Mesodermal cell (in vitro differentiated cells): Measurements from ENCODE around the gene CDKL5.

ENCODE experiments used
- H3K27ac ChIP-seq: 2 replicates; pipeline ENCODE4 v1.7.0; 2013; ENCODE audit warnings: mild to moderate bottlenecking, low read depth, low read length, moderate library complexity; ENCODE audit not compliant: severe bottlenecking
- H3K36me3 ChIP-seq: 2 replicates; pipeline ENCODE4 v1.7.1; 2013; ENCODE audit warnings: mild to moderate bottlenecking, low read length, moderate library complexity; ENCODE audit not compliant: control insufficient read depth, insufficient read depth
- H3K4me1 ChIP-seq: one replicate; pipeline ENCODE4 v1.7.1; 2013; ENCODE audit warnings: mild to moderate bottlenecking, low read length; ENCODE audit not compliant: insufficient read depth, control insufficient read depth, poor library complexity, severe bottlenecking
- H3K4me3 ChIP-seq: 2 replicates; pipeline ENCODE4 v1.7.0; 2013; ENCODE audit warnings: low read length, control low read depth, mild to moderate bottlenecking; ENCODE audit not compliant: insufficient read depth, poor library complexity, severe bottlenecking; ENCODE audit errors: extremely low read depth
- H3K9me3 ChIP-seq: 2 replicates; pipeline ENCODE4 v1.7.1; 2013; ENCODE audit warnings: mild to moderate bottlenecking, low read length, moderate library complexity; ENCODE audit not compliant: control insufficient read depth
- WGBS, 2 experiments: methylation state at CpG; one replicate each; pipeline ENCODE4 v1.1.5; 2013; ENCODE audit warnings: missing lambda C conversion rate in 2 of 2; ENCODE audit not compliant: insufficient coverage in 2 of 2; 5-methylcytosine and 5-hydroxymethylcytosine counted together

CDKL5 gene

GRCh38 chrX:18537524-18537923 is 112.1 kb downstream of the CDKL5 start:
- Histone ChIP-seq H3K36me3 (no peaks in the 10 kb centered on the region), H3K4me3 (no peak overlapping the region), H3K4me1 (no peaks in the 10 kb centered on the region), H3K27ac (no peak overlapping the region), H3K9me3 (no peaks in the 10 kb centered on the region)
- no CpG with 5 or more reads among the region's 1 CpG for WGBS, 2 experiments

DNA sequence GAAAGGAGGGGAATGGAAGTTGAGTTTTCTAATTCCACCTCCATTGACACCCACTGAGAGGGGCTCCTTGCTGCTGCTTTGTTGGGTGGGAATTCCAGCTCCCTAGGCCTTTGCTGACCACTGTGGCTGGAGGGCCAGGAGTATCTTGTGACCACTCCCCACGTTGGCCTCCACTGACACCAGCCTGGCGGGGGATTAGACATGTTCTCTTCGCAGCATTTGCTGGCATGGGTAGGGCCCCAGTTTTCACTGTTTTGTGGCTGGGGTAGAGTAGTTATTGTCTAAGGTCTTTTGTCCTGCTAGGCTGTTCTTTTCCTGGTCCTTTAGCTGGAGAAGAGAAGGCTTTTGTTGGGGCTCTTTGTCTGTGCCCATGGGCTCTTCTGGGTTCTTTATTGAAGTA is 116.7 kb downstream of the CDKL5 start:
- Histone ChIP-seq H3K4me1 (no peaks in the 10 kb centered on the region), H3K4me3 (no peak overlapping the region), H3K9me3 (no peaks in the 10 kb centered on the region), H3K36me3 (no peaks in the 10 kb centered on the region), H3K27ac (no peak overlapping the region)
- no CpG with 5 or more reads among the region's 3 CpGs for WGBS, 2 experiments

GRCh38 chrX:18542905-18543304 is 117.5 kb downstream of the CDKL5 start:
- 100% methylated on average over 1 of the region's 6 CpGs; no CpG with 5 or more reads in 1 of the 2 experiments for WGBS, 2 experiments
- Histone ChIP-seq H3K4me3 (no peak overlapping the region), H3K27ac (no peak overlapping the region), H3K4me1 (peaks cover 1% of the 10 kb centered on the region), H3K36me3 (no peaks in the 10 kb centered on the region), H3K9me3 (no peaks in the 10 kb centered on the region)

- WGBS, 2 experiments: no CpG with 5 or more reads among the region's 1 CpG
- Histone ChIP-seq H3K27ac (no peak overlapping the region), H3K4me1 (peaks cover 2% of the 10 kb centered on the region), H3K36me3 (no peaks in the 10 kb centered on the region), H3K4me3 (no peak overlapping the region), H3K9me3 (no peaks in the 10 kb centered on the region)
Observed at GRCh38 chrX:18543738-18544137, 118.3 kb downstream of the CDKL5 start.

DNA sequence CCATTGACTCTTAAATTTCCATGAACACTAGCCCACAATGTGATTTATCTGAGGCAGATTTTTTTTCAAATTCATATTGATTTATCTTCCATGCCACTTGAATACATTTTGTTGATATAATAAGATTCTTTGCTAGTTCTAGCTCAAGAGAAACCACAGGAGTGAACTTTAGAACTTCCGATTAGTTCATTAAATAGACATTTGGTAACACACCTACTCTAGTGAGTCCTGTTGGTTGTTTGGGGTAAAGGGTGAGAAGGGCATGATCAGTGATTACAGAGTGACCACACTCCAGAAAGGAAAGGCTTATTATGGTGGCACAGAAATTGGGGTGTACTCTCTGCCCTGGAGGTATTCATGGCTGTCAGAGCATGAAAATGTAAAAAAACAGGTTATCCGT is 120.4 kb downstream of the CDKL5 start:
- H3K36me3 ChIP-seq: no peaks in the 10 kb centered on the region
- peaks cover 2% of the 10 kb centered on the region for H3K4me1 ChIP-seq
- H3K9me3 ChIP-seq: no peaks in the 10 kb centered on the region
- WGBS, 2 experiments: no CpG with 5 or more reads among the region's 2 CpGs
- no peak overlapping the region for H3K4me3 ChIP-seq
- no peak overlapping the region for H3K27ac ChIP-seq

DNA sequence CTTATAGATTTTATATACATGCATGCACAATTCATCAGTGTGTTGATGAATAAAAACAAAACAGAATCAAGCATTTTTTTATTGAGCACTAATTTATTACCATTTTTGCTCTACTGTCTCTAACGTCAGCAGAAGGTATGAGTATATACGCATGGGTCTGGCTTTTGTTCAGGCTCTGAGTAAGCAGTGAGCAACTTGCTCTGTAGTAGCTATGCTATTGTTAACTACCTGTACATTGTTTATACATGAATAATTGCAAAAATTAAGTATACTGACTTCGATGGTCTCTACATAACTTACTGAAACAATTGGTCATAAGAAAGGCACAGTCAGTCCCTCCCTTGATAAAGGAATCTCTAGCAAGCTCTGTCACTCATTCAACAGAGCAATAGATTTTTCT is 123.6 kb downstream of the CDKL5 start:
- no peak overlapping the region for H3K27ac ChIP-seq
- H3K9me3 ChIP-seq: no peaks in the 10 kb centered on the region
- no CpG with 5 or more reads among the region's 3 CpGs for WGBS, 2 experiments
- H3K4me3 ChIP-seq: no peak overlapping the region
- H3K36me3 ChIP-seq: no peaks in the 10 kb centered on the region
- peaks cover 2% of the 10 kb centered on the region for H3K4me1 ChIP-seq

GRCh38 chrX:18549643-18550042 is 124.2 kb downstream of the CDKL5 start:
- WGBS, 2 experiments: no CpG with 5 or more reads among the region's 1 CpG
- Histone ChIP-seq H3K27ac (no peak overlapping the region), H3K4me3 (no peak overlapping the region), H3K4me1 (peaks cover 2% of the 10 kb centered on the region), H3K36me3 (no peaks in the 10 kb centered on the region), H3K9me3 (no peaks in the 10 kb centered on the region)

DNA sequence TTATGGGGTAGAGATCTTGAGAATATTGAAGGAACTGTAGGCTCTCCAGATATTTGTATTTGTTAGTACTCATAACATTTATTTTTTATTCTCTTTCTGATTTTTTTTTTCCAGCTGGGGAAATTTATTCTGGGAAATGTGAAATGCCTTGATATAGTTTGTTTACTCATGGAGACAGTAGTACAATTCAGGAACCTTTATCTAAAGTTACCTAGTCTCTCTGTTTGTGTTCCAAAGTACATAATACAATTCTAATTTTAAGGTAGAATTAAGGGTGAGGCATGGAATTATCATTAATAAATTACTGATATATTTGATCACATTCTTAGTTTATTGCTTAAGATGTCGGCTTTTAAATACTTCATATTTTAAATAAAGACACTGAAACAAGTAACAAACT is 132.5 kb downstream of the CDKL5 start:
- Histone ChIP-seq H3K9me3 (no peaks in the 10 kb centered on the region), H3K36me3 (no peaks in the 10 kb centered on the region), H3K4me3 (no peak overlapping the region), H3K27ac (no peak overlapping the region), H3K4me1 (no peaks in the 10 kb centered on the region)
- WGBS, 2 experiments: no CpG with 5 or more reads among the region's 1 CpG

- Histone ChIP-seq H3K9me3 (no peaks in the 10 kb centered on the region), H3K4me3 (no peak overlapping the region), H3K27ac (no peak overlapping the region), H3K4me1 (no peaks in the 10 kb centered on the region), H3K36me3 (no peaks in the 10 kb centered on the region)
- WGBS, 2 experiments: 100% methylated on average over 3 of the region's 3 CpGs; no CpG with 5 or more reads in 1 of the 2 experiments
Observed at GRCh38 chrX:18558799-18559198, 133.4 kb downstream of the CDKL5 start.

- Histone ChIP-seq H3K4me1 (no peaks in the 10 kb centered on the region), H3K9me3 (no peaks in the 10 kb centered on the region), H3K4me3 (no peak overlapping the region), H3K36me3 (no peaks in the 10 kb centered on the region), H3K27ac (no peak overlapping the region)
- no CpG with 5 or more reads among the region's 1 CpG for WGBS, 2 experiments
Observed at GRCh38 chrX:18561020-18561419, 135.6 kb downstream of the CDKL5 start.

GRCh38 chrX:18565727-18566126 is 140.3 kb downstream of the CDKL5 start:
- no peaks in the 10 kb centered on the region for H3K4me1 ChIP-seq
- no CpG with 5 or more reads among the region's 1 CpG for WGBS, 2 experiments
- H3K27ac ChIP-seq: no peak overlapping the region
- H3K36me3 ChIP-seq: no peaks in the 10 kb centered on the region
- H3K4me3 ChIP-seq: no peak overlapping the region
- H3K9me3 ChIP-seq: no peaks in the 10 kb centered on the region
